Measurements from ENCODE around the gene RAPGEF3. TPM values are rescaled to one million over a fixed set of nuclear protein-coding genes. Genes with fewer than 3 reads are reported as not detected.
A peak's percentile ranks its signal among the peaks of the same experiment; 100 is the strongest.

Gene RAPGEF3
- total and polyA plus RNA-seq, 4 donors, result 1.3 to 4.3 (median 1.4) TPM

GRCh38 chr12:47742253-47742825 is 16.3 kb downstream of the RAPGEF3 start:
- WGBS, result 56% methylated on average over 7 of the region's 7 CpGs
- no peaks in the 10 kb centered on the region for H3K27me3 ChIP-seq (ENCODE audit: control insufficient read depth in 4 of 4, insufficient read depth in 4 of 4, low read length in 3 of 4)
- no peak overlapping the region for H3K9ac ChIP-seq (ENCODE audit: low read depth in 1 of 2, low read length in 2 of 2)
- H3K4me3 ChIP-seq (ENCODE audit: low read depth in 1 of 3, low read length in 3 of 3), result no peak overlapping the region
- H3K27ac ChIP-seq (ENCODE audit: low read depth in 1 of 2, low read length in 2 of 2), result no peak overlapping the region
- no peaks in the 10 kb centered on the region for H3K9me3 ChIP-seq (ENCODE audit: control insufficient read depth in 4 of 4, low read length in 3 of 4)
- H3K36me3 ChIP-seq (ENCODE audit: control insufficient read depth in 4 of 4, insufficient read depth in 3 of 4, low read depth in 1 of 4, low read length in 3 of 4), result no peaks in the 10 kb centered on the region
- peaks cover 2 to 4% (median 4%) of the 10 kb centered on the region in 4 donors for H3K4me1 ChIP-seq (ENCODE audit: control insufficient read depth in 4 of 4, insufficient read depth in 4 of 4, low read length in 3 of 4)
- DNase-seq (ENCODE audit: low spot score), result peak; percentile 85
- peak; percentile 93 for TF ChIP-seq CTCF (IDR thresholded peaks at IDR 0.05; ENCODE audit: low read depth, low read length, missing input control)
- no peak for TF ChIP-seq TAF1 (conservative IDR thresholded peaks at IDR 0.05)
- peak in 1 of 2 donors; percentile 34 for TF ChIP-seq HNF4A (conservative IDR thresholded peaks at IDR 0.05)
- peak; percentile 82 to 91 for TF ChIP-seq RAD21 (IDR thresholded peaks at IDR 0.05)
- TF ChIP-seq ZBTB33 (IDR thresholded peaks at IDR 0.05), result no peak

- Histone ChIP-seq H3K4me1 (ENCODE audit: control insufficient read depth in 4 of 4, insufficient read depth in 4 of 4, low read length in 3 of 4) (peaks cover 10 to 12% (median 11%) of the 10 kb centered on the region in 4 donors), H3K27me3 (ENCODE audit: control insufficient read depth in 4 of 4, insufficient read depth in 4 of 4, low read length in 3 of 4) (no peaks in the 10 kb centered on the region), H3K27ac (ENCODE audit: low read depth in 1 of 2, low read length in 2 of 2) (no peak overlapping the region), H3K4me3 (ENCODE audit: low read depth in 1 of 3, low read length in 3 of 3) (no peak overlapping the region), H3K9me3 (ENCODE audit: control insufficient read depth in 4 of 4, low read length in 3 of 4) (no peaks in the 10 kb centered on the region), H3K36me3 (ENCODE audit: control insufficient read depth in 4 of 4, insufficient read depth in 3 of 4, low read depth in 1 of 4, low read length in 3 of 4) (no peaks in the 10 kb centered on the region), H3K9ac (ENCODE audit: low read depth in 1 of 2, low read length in 2 of 2) (no peak overlapping the region)
- 17% methylated on average over 4 of the region's 4 CpGs for WGBS
- DNase-seq (ENCODE audit: low spot score), result no peak
- no peak for TF ChIP-seq SP1 (IDR thresholded peaks at IDR 0.05)
- TF ChIP-seq GABPA (IDR thresholded peaks at IDR 0.05 in 1 of 2, conservative IDR thresholded peaks at IDR 0.05 in 1 of 2), result no peak
- no peak for TF ChIP-seq RXRA (IDR thresholded peaks at IDR 0.05)
- TF ChIP-seq, protein P1, sequence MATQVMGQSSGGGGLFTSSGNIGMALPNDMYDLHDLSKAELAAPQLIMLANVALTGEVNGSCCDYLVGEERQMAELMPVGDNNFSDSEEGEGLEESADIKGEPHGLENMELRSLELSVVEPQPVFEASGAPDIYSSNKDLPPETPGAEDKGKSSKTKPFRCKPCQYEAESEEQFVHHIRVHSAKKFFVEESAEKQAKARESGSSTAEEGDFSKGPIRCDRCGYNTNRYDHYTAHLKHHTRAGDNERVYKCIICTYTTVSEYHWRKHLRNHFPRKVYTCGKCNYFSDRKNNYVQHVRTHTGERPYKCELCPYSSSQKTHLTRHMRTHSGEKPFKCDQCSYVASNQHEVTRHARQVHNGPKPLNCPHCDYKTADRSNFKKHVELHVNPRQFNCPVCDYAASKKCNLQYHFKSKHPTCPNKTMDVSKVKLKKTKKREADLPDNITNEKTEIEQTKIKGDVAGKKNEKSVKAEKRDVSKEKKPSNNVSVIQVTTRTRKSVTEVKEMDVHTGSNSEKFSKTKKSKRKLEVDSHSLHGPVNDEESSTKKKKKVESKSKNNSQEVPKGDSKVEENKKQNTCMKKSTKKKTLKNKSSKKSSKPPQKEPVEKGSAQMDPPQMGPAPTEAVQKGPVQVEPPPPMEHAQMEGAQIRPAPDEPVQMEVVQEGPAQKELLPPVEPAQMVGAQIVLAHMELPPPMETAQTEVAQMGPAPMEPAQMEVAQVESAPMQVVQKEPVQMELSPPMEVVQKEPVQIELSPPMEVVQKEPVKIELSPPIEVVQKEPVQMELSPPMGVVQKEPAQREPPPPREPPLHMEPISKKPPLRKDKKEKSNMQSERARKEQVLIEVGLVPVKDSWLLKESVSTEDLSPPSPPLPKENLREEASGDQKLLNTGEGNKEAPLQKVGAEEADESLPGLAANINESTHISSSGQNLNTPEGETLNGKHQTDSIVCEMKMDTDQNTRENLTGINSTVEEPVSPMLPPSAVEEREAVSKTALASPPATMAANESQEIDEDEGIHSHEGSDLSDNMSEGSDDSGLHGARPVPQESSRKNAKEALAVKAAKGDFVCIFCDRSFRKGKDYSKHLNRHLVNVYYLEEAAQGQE (IDR thresholded peaks at IDR 0.05), result no peak
- no peak for TF ChIP-seq RAD21 (IDR thresholded peaks at IDR 0.05)
- TF ChIP-seq MAX (IDR thresholded peaks at IDR 0.05), result no peak
- no peak for TF ChIP-seq FOXA1 (IDR thresholded peaks at IDR 0.05)
- no peak for TF ChIP-seq TAF1 (conservative IDR thresholded peaks at IDR 0.05)
Observed at GRCh38 chr12:47741340-47741703, 17.4 kb downstream of the RAPGEF3 start.
